ENCODE measurements around the gene GBF1.
"Not testable (repeated sequence)": the region's sequence is repeated elsewhere in the genome, so short reads cannot be mapped to it uniquely, and the experiment has no call there.

The GBF1 gene

DNA sequence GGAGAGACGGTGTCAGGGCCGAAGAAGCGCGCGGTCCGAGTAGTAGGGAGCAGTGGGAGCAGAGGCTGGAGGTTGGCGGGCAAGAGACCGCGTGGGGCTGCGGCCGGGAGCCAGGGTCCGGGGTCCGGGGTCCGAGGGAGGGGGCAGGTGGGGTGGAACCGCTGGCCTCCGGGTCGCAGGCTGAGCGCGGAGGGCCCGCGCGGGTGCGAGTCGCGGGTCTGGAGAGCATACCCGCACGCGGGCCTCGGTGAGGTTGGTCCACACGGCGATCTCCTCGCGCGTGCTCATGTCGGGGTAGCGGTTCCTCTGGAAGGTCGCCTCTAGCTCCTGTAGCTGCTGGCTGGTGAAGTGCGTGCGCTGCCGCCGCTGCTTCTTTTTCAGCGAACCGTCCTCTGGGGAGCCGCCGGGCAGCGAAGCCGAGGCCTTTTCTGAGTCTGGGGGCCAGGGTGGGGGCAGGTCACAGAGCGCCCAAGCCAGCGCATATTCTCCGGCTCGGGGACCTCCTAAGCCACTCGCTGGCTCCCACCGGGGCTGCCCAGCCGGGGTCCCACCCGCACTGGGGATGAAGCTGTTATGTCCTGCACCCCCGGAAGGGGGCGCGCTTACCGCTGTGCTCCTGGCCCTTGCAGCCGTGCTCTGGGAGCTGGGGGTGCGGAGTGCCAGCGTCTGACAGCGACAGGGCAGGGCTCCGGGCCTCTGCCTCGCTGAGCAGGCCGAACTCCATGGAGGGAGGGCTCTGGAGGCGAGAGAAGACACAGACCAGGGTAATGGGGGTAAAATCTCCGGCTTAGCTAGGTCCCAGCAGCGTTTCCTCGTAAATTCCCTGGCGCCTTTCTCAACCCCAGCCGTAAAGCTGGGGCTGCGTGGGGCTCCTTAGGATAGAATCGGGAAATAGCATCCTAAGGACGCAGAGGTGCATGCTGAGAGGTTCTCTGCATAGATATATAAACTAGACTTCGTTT is 13.7 kb upstream of the GBF1 start:
- peak; percentile 51 for DNase-seq

DNA sequence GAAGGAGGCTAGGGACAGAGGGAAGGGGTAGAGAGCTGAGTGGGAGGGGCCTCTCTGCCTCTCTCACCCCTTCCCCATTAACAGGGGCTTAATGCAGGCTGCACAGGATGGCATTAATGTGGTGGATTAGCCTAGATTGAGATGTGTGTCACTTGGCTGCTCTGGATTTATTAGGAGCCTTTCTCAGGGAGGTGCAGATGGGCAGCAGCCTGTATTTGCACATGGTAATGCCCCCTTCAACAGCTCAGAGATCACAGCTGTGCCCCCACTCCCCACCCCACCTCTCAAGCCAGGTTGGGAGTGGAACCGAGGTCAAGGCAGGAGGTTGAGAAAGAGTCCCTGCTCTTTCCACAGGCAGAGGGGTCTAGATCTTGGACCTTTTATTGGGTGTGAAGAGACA is 11.3 kb upstream of the GBF1 start:
- no peak for DNase-seq

DNA sequence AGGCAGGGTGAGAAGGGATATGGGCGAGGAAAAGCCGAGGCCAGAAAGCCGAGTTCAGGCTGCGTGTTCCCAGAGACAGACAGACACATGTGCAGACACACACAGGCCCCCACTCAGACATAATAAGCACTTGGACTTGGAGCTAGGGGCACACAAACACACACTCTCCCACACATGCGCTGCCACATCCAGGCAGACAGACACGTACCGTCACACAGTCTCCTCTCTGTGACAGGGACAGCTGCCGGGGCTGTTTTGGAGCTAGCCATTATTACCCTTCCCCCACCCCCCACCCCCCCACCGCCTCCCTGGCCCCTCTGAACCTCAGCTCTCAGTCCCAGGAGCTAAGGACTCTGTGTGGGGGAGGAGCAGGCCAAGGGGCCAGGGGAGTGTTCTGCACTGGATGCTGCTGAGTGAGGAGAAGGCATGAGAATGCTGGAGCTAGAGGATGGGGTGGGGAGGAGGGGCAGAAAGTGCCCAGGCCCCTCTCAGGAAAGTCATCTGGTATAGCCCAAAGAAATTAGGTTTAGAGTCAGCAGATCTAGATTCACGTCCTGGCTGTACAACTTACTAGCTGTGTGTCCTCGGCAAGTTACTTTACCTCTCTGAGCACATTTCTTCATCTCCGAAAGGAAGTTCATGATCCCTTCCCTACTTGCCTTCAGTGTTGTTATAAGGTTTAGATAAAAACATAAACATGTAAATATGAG is 10.3 kb upstream of the GBF1 start:
- DNase-seq = peak; percentile 61

DNA sequence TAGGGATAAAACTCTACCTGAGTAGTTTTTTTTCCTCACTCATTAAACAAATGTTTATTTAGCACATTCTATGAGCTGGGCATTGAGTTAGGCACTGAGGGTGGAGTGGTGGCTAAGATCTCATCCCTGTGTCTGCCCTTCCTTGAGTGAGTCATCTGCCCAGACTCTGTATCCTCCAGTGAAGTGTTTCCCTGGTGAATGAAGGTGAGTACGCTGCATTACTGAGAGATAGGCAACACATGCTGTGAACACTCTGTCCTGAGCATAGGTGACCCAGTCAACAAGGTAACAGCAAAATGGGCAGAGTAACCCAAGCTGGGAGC is 9.8 kb upstream of the GBF1 start:
- no peak for DNase-seq

DNA sequence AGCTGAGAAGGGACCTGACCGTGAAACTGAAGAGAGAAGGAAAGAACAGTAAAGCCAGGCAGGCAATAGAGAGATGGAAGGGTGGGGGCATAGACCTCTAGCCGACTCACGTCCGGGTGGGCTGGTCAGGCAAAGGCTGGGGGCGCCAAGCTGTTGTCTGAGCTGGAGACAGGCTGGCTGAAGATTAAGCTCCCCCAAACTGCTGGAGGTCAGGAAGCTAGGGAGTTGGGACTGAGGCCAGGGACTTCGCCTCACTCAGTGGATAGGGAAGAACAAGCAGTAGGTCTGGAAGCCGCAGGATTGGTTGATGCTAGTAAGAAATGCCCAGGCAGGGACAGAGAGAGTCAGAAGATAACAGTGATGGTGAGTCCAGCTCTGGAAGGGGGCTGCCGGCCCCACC is 9.3 kb upstream of the GBF1 start:
- no peak for DNase-seq

DNA sequence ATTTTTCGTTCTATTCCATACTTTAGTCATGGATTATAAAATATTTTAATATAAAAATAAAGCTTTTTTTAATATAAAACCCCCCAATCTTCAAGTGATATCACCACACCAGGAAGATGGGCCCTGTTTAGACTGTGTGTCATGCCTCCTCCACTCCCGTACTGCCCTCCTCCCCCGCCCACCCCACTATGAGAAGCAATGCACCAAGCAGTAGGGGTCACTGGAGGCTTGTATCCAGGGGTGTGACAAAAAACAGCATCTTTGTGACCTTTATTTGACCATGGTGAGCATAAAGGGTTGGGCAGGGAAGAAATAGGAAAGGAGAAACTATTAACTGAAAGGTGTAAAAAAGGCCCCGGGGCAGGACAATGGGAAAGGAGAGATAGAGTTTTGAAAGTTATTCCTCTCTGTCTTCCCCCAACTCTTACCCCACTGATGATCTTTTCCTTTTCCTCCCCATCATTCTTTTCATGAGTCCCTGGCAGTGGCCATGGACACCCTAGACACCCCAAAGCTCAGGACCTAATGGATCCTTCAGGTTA is 7.5 kb upstream of the GBF1 start:
- no peak for DNase-seq

DNA sequence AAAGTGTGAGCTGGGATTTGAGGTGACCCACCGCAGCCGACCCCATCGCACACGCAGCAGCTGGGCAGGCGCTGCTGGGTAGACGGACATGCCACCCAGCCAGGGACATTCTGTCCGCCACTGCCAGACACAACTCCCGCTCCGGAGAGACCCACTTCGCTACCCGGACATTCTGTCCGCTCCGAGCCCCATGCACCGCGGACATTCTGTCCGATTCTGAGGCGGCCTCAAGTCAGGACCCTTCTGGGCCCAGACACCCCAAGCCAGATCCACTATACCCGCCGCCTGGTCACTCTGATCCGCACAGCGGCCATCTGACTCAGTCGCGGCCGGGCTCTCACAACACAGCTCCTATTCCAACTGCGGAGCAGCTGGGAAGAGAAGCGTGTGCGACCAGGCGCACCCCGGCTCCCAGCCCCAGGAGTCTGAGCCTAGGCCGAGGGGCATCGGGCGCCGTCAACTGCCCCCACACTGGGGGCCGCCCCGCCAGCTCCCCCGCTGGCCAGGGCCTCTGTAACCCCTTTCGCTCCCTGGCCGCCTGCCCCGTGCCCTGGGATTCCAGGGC is 4.8 kb upstream of the GBF1 start:
- DNase-seq = no peak

DNA sequence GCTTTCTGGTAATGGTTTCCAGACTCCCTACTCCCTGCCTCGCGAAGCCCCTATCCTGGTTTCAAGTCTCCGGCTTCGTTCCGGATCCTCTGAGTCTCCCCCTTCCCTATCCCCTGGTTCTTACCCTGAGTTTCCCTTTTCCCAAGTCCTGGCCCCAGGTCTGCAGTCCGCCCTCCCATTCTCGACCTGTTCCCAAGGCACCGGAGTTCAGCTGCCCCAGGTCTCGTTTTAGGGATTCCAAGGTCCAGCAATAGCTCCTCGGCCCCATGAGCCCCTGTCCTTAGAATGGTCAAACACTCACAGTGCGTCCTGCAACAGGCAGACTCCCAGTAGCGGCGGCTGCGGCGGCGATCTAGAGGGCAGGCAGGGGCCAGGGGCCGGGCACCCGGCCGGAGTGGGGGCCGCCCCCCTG is 4.3 kb upstream of the GBF1 start:
- DNase-seq = peak; percentile 50

DNA sequence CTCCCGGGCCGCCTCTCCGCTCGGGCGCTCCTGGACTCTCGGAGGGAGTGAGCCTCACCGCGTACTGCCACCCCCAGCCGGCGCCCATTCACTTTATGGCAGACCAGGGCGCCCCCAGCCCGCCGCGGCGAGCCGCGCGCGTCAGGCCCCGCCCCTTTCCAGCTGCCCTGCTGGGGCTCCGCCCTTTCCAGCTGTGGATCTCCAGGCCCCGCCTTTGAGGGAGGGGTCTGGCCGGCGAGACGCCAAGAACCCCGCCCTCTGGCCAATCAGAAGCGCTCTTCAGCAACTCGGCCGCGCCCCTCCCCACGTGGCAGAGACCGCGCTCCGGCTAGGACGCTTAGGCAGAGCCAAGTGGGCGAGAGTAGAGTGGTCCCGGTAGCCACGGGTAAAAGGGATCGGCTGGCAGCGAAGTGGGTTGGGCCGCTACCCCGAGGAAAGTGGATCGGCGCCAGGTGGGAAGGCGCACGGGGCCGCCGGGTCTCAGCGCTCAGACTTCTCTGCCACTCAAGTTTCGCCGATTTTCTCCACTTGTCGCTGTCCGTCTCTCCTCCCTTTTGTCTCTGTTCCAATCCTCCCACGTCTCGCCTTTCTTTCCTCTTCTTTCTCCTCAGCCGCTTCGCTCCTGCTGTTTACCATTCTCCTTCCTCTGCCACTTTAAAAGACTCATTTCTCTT is 3.8 kb upstream of the GBF1 start, which contains the start of gene PITX3:
PITX3 (minus strand) TSS at position 69 of the 674 bp plus-strand sequence. CDS start 9,432 bp downstream, outside the sequence.
- DNase-seq = peak; percentile 98

DNA sequence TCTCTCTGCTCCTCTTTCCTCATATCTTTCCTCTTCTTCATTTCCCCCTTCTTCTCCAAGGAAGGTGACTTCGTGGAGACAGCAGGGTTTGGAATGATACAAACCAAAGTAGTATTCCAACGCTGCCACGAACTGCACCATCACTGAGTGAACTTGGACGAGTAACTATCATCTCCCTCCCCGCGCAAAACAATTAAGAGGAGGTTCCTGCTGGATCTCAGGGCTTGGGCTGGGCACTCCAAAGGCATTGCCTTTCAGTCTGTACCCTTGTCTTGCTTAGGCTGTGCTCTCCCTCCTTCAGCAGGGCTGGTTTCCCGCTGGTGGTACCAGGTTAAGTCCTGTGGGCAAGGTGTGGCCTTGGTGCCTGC is 3.2 kb upstream of the GBF1 start:
- no peak for DNase-seq

DNA sequence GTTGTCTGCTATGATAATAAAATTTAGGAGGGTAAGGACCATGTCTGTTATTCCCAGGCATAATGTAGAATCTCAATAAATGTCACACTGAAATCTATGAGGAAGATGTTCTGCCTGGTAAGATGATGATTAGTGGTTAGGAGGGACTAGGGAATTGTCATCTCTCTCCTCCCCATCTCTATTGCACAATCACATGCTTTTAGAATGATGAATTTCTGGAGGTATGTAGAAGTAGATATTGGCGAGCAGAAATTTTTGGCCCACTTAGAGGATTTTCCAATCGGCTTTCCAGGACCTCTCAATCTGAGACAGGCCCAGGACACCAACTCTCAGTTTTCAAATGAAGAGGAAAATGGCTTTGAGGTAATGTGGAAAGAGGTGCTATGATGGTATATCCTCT is 2.0 kb upstream of the GBF1 start:
- DNase-seq = no peak

DNA sequence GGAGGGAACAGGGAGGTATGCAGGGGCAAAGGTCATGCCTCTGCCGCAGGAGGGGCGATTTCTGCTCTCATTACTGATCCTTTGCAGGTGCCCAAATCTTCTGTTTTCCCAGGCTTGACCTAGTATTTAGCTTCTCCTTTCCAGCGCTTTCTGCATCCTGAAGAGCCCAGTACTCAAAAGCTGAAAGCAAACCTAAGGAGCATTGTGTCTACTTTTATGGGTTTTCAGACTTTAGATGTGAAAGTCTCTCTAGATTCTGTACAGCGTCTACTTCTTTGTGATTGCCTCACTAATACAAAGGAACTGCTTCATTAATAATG is 560 bp downstream of the GBF1 start:
- DNase-seq = no peak

DNA sequence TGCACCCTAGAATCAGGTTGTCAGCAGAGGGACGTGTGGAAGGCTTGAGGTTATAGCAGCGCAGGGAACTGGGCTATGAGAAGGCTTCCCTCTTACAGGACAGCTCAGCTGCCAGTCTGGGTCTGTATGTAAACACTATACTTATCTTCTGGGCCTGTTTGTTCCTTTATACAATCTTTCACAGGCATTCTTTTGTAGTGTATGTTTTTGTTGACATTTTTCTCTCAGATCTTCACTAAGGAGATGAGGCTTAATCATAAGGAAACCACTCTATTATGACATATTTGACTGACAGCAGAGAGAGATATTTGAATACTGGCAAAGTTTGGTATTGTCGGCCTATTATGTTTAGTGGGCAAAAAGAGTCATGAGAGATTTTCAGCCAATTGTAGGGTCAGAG is 929 bp downstream of the GBF1 start:
- DNase-seq = no peak

DNA sequence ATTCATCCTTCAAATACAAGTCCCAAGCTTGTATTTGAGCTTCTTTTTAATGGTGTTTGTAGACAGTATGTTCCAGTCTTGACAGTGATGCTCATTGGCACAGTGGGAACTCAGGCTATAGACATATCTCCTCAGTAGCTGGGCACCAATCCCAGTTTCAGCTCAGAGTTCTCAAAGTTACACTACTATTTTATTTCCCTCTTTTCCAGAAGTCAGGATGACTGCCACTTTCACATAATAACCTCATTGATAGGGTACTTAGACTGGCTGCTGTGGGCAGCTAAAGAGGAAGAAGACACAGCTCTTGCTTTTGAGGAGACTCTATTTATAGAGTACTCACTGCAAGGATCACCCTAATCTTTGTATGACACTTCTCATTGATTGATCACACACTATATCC is 2.4 kb downstream of the GBF1 start:
- no peak for DNase-seq

DNA sequence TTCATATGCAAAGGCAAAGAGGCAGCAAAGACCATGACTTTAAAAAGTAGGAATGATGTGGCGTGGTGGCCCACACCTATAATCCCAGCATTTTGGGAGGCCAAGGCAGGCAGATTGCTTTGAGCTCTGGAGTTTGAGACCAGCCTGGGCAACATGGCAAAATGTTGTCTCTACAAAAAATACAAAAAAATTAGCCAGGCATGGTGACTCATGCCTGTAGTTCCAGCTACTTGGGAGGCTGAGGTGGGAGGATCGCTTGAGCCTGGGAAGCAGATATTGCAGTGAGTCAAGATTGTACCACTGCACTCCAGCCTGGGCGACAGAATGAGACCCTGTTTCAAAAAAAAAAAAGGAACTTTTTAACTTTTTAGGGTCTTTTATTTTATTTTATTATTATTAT is 7.2 kb downstream of the GBF1 start:
- DNase-seq = not testable (repeated sequence)

DNA sequence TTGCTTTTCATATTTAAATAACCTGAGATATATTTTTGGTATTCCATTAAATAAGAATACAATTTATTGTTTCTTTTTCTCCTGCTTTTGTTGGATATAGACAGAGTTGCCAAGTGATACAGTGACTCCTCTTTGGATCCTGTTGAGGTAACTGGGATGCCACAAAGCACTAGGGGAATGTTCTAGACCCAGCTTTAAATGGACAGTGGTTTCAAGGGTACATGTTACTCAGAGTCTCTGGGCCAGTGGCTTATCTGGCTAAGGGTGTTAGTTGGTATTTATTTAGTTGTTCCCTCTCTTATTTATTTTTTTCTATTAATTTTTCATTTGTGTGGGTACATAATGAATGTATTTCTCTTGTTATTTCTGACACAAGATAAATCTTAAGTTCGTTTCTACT is 9.1 kb downstream of the GBF1 start:
- no peak for DNase-seq

DNA sequence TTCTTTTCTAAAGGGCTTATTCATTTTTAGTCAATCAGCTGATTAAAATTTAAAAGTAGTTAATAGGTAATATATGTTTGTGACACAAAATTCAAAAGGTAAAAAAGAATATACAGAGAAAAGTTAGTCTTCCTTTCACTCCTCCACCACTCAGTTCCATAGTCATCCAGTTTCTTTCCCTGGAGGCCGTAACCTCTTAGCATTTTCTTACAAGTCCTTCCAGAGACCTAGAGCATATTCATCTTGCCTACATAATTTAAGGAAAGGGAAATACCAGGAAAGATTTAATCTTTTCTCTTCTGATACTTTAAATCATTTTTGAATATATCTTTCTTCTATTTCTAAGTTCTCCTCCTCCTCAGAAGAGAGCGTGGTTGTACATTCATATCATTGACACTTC is 10.1 kb downstream of the GBF1 start:
- DNase-seq = no peak

DNA sequence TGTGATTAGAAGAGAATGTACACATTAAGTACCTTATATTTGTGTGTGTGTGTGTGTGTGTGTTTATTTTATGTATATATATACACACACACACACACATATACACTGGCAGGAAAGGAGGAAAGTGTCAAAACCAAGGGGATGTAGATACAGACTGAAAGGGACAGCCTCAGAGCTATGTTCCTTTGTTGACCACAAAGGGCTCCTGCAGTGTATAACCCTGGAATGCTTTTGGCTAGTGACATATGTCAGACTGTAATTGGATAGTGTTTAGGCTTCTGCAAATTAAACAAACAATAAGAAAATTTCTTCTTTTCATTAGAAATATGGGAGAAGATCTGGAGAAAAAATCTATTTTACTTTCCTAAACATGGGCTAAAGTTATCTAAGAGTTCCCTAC is 15.9 kb downstream of the GBF1 start:
- no peak for DNase-seq

DNA sequence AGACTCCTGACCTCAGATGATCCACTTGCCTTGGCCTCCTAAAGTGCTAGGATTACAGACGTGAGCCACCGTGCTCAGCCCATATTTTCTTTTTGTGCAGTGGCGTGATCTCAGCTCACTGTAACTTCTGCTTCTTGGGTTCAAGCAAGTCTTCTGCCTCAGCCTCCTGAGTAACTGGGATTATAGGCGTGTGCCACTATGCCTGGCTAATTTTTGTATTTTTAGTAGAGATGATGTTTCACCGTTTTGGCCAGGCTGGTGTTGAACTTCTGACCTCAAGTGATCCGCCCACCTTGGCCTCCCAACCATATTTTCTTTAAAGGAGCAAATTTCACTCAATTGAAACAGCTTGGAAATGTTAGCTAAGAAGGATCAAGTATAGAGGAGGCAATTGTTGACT is 16.5 kb downstream of the GBF1 start:
- DNase-seq = no peak

DNA sequence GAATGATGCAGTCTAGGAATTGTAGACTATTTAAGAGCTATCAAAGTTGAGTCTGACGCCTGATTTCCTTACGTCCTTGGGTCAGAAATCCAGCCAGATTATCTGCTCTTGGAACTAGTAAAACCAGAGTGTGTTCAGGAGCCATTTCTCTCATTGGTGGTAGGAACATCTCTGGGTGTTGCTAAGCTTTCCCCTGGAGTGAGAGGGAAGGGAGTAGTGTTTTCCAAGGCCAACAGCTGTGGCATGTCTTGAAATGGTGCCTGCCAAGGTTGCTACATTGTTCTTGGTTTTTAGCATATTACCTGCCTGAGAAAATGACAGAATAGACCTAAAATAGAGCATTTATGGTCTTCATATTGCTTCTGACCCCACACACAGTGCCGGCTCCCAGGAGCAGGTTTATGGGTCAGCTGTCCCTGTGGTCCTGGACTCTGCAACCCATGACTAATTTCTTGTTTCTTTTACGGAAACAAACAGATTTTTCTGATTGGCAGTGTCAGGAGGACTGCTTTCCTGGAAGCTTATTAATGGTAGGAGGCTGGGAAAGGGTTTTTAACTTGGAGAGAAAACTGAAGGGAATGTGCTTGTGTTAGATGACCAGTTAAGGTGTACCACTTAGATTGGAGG is 17.5 kb downstream of the GBF1 start:
- DNase-seq = no peak

DNA sequence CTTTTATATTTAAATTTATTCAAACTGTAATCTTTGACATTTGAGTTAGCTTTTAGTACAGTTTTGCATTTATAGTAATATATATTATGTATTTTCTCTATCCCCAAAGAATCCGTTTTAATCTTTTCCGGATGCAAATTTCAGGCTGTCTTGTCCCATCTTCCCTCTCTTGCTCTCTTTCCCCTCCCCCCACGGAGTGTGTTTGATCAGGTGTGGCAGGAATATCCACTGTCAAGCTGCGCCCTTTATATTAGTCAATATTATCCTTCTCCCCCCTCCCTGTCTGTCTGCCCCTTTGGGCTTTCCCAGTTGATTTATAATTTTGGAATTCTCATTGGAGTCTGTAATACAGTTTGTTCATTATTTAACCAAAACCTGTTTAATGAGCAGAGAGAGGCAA is 19.0 kb downstream of the GBF1 start:
- DNase-seq = no peak

DNA sequence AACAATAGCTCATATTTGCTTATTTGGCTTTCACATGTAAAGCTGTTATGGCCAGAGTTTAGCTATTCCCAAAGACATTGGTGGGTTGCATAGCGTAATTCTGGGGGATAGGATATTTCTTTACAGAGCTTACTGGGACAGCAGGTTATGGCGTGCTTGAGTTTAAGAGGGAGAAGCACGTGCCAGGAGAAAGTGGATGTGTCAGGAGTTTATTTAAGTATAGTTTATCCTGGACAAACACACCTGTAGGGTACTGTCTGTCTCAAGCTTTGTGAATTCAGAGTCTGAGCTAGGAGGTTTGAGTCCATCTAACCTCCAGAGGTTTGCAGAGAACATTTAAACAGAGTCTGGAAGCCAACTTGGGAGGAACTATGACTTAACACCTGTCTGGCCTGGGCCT is 21.3 kb downstream of the GBF1 start:
- no peak for DNase-seq

DNA sequence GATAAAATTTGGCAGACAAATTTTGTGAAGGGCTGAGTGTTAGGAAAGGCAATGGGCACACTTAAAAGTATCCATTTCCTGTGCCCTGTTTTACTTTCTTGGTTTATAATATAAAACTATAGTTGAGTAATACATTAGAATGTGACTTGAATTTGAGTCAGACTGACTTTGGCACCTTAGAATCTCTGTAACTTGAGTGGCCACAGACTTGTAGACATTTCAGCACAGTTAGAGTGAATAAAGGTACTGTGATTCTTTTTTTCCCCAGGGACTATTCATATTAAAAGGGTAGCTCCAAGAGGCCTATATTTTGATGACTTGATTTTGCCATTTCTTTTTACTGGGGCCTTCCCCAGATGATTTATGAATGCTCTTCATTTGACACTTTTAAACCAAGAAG is 22.4 kb downstream of the GBF1 start:
- no peak for DNase-seq
